Activated naive CD4-positive, alpha-beta T cell treated with anti-CD3 and anti-CD28 coated beads, Interleukin-2, amount 50 U/mL, for 24 hours (primary cell): ENCODE results near the gene RNF180.

Source experiments
- H3K27ac Mint-ChIP-seq: one replicate; pipeline ENCODE4 v1.8.0; 2021; ENCODE audit warnings: mild to moderate bottlenecking, mixed read lengths
- H3K27me3 Mint-ChIP-seq: one replicate; pipeline ENCODE4 v1.8.0; 2021; ENCODE audit warnings: mixed read lengths
- H3K36me3 Mint-ChIP-seq: one replicate; pipeline ENCODE4 v1.8.0; 2021; ENCODE audit warnings: mixed read lengths
- H3K4me1 Mint-ChIP-seq: one replicate; pipeline ENCODE4 v1.8.0; 2021; ENCODE audit warnings: mixed read lengths
- H3K4me3 Mint-ChIP-seq: one replicate; pipeline ENCODE4 v1.8.0; 2021; ENCODE audit warnings: mild to moderate bottlenecking, mixed read lengths
- H3K9me3 Mint-ChIP-seq: one replicate; pipeline ENCODE4 v1.8.0; 2021; ENCODE audit warnings: mixed read lengths

Gene RNF180

GRCh38 chr5:64163746-64164145 lies 1.9 kb upstream of the RNF180 start:
- no peaks in the 10 kb centered on the region for H3K36me3 Mint-ChIP-seq
- no peak overlapping the region for H3K4me3 Mint-ChIP-seq
- H3K27me3 Mint-ChIP-seq, result peaks cover 27% of the 10 kb centered on the region
- H3K4me1 Mint-ChIP-seq, result peaks cover 4% of the 10 kb centered on the region
- no peak overlapping the region for H3K27ac Mint-ChIP-seq
- H3K9me3 Mint-ChIP-seq, result no peaks in the 10 kb centered on the region

GRCh38 chr5:64164166-64164565 lies 1.5 kb upstream of the RNF180 start:
- Mint-ChIP-seq H3K9me3 (peaks cover 1% of the 10 kb centered on the region), H3K4me3 (no peak overlapping the region), H3K27me3 (peaks cover 27% of the 10 kb centered on the region), H3K4me1 (peaks cover 4% of the 10 kb centered on the region), H3K27ac (no peak overlapping the region), H3K36me3 (no peaks in the 10 kb centered on the region)

GRCh38 chr5:64165160-64165499 lies 513 bp upstream of the RNF180 start:
- peaks cover 4% of the 10 kb centered on the region for H3K9me3 Mint-ChIP-seq
- H3K4me1 Mint-ChIP-seq, result peaks cover 4% of the 10 kb centered on the region
- H3K27me3 Mint-ChIP-seq, result peaks cover 27% of the 10 kb centered on the region
- H3K36me3 Mint-ChIP-seq, result no peaks in the 10 kb centered on the region
- peak overlapping the region; percentile 30 for H3K4me3 Mint-ChIP-seq
- no peak overlapping the region for H3K27ac Mint-ChIP-seq

- H3K36me3 Mint-ChIP-seq, result no peaks in the 10 kb centered on the region
- H3K27me3 Mint-ChIP-seq, result peaks cover 27% of the 10 kb centered on the region
- H3K9me3 Mint-ChIP-seq, result peaks cover 4% of the 10 kb centered on the region
- H3K4me3 Mint-ChIP-seq, result no peak overlapping the region
- no peak overlapping the region for H3K27ac Mint-ChIP-seq
- H3K4me1 Mint-ChIP-seq, result peaks cover 4% of the 10 kb centered on the region
Observed at GRCh38 chr5:64166201-64166959, 737 bp downstream of the RNF180 start.

GRCh38 chr5:64176301-64176700 lies 10.7 kb downstream of the RNF180 start:
- H3K4me3 Mint-ChIP-seq, result no peak overlapping the region
- H3K27me3 Mint-ChIP-seq, result no peaks in the 10 kb centered on the region
- H3K9me3 Mint-ChIP-seq, result peaks cover 25% of the 10 kb centered on the region
- no peaks in the 10 kb centered on the region for H3K36me3 Mint-ChIP-seq
- no peaks in the 10 kb centered on the region for H3K4me1 Mint-ChIP-seq
- H3K27ac Mint-ChIP-seq, result no peak overlapping the region

- Mint-ChIP-seq H3K27me3 (no peaks in the 10 kb centered on the region), H3K27ac (no peak overlapping the region), H3K4me3 (no peak overlapping the region), H3K9me3 (peaks cover 14% of the 10 kb centered on the region), H3K36me3 (no peaks in the 10 kb centered on the region), H3K4me1 (no peaks in the 10 kb centered on the region)
Observed at GRCh38 chr5:64180661-64181343, 15.2 kb downstream of the RNF180 start.

GRCh38 chr5:64181440-64181839 lies 15.8 kb downstream of the RNF180 start:
- Mint-ChIP-seq H3K27me3 (no peaks in the 10 kb centered on the region), H3K9me3 (peaks cover 7% of the 10 kb centered on the region), H3K27ac (no peak overlapping the region), H3K4me3 (no peak overlapping the region), H3K36me3 (no peaks in the 10 kb centered on the region), H3K4me1 (no peaks in the 10 kb centered on the region)

- Mint-ChIP-seq H3K27me3 (no peaks in the 10 kb centered on the region), H3K4me3 (no peak overlapping the region), H3K4me1 (no peaks in the 10 kb centered on the region), H3K9me3 (peaks cover 6% of the 10 kb centered on the region), H3K36me3 (no peaks in the 10 kb centered on the region), H3K27ac (no peak overlapping the region)
Observed at GRCh38 chr5:64183956-64184355, 18.3 kb downstream of the RNF180 start.

GRCh38 chr5:64184832-64185231 lies 19.2 kb downstream of the RNF180 start:
- H3K4me1 Mint-ChIP-seq, result no peaks in the 10 kb centered on the region
- H3K9me3 Mint-ChIP-seq, result peaks cover 1% of the 10 kb centered on the region
- no peaks in the 10 kb centered on the region for H3K36me3 Mint-ChIP-seq
- H3K27ac Mint-ChIP-seq, result no peak overlapping the region
- no peaks in the 10 kb centered on the region for H3K27me3 Mint-ChIP-seq
- H3K4me3 Mint-ChIP-seq, result no peak overlapping the region

GRCh38 chr5:64188776-64189175 lies 23.1 kb downstream of the RNF180 start:
- Mint-ChIP-seq H3K36me3 (no peaks in the 10 kb centered on the region), H3K27me3 (no peaks in the 10 kb centered on the region), H3K4me1 (no peaks in the 10 kb centered on the region), H3K9me3 (no peaks in the 10 kb centered on the region), H3K27ac (no peak overlapping the region), H3K4me3 (no peak overlapping the region)

GRCh38 chr5:64190562-64191306 lies 25.1 kb downstream of the RNF180 start:
- no peaks in the 10 kb centered on the region for H3K4me1 Mint-ChIP-seq
- no peaks in the 10 kb centered on the region for H3K36me3 Mint-ChIP-seq
- H3K27ac Mint-ChIP-seq, result no peak overlapping the region
- H3K4me3 Mint-ChIP-seq, result no peak overlapping the region
- no peaks in the 10 kb centered on the region for H3K9me3 Mint-ChIP-seq
- no peaks in the 10 kb centered on the region for H3K27me3 Mint-ChIP-seq

- Mint-ChIP-seq H3K4me1 (no peaks in the 10 kb centered on the region), H3K9me3 (no peaks in the 10 kb centered on the region), H3K36me3 (no peaks in the 10 kb centered on the region), H3K27me3 (peaks cover 2% of the 10 kb centered on the region), H3K4me3 (no peak overlapping the region), H3K27ac (no peak overlapping the region)
Observed at GRCh38 chr5:64195981-64196380, 30.3 kb downstream of the RNF180 start.

GRCh38 chr5:64199425-64199824 lies 33.8 kb downstream of the RNF180 start:
- H3K4me3 Mint-ChIP-seq, result no peak overlapping the region
- peaks cover 2% of the 10 kb centered on the region for H3K27me3 Mint-ChIP-seq
- H3K27ac Mint-ChIP-seq, result no peak overlapping the region
- no peaks in the 10 kb centered on the region for H3K36me3 Mint-ChIP-seq
- no peaks in the 10 kb centered on the region for H3K4me1 Mint-ChIP-seq
- no peaks in the 10 kb centered on the region for H3K9me3 Mint-ChIP-seq

GRCh38 chr5:64201996-64202395 lies 36.4 kb downstream of the RNF180 start:
- Mint-ChIP-seq H3K27ac (no peak overlapping the region), H3K9me3 (no peaks in the 10 kb centered on the region), H3K36me3 (no peaks in the 10 kb centered on the region), H3K4me1 (no peaks in the 10 kb centered on the region), H3K4me3 (no peak overlapping the region), H3K27me3 (peaks cover 2% of the 10 kb centered on the region)

GRCh38 chr5:64206653-64207052 lies 41.0 kb downstream of the RNF180 start:
- Mint-ChIP-seq H3K36me3 (no peaks in the 10 kb centered on the region), H3K4me3 (no peak overlapping the region), H3K27me3 (no peaks in the 10 kb centered on the region), H3K27ac (no peak overlapping the region), H3K9me3 (no peaks in the 10 kb centered on the region), H3K4me1 (no peaks in the 10 kb centered on the region)

- H3K9me3 Mint-ChIP-seq, result no peaks in the 10 kb centered on the region
- H3K4me1 Mint-ChIP-seq, result no peaks in the 10 kb centered on the region
- H3K36me3 Mint-ChIP-seq, result no peaks in the 10 kb centered on the region
Observed at GRCh38 chr5:64207978-64208377, 42.3 kb downstream of the RNF180 start.

More at GRCh38 chr5:64207978-64208377, 42.3 kb downstream of the RNF180 start:
- no peak overlapping the region for H3K27ac Mint-ChIP-seq
- H3K4me3 Mint-ChIP-seq, result no peak overlapping the region
- H3K27me3 Mint-ChIP-seq, result no peaks in the 10 kb centered on the region
